GM12878 (cell line): ENCODE data around the gene DTX1. TPM values are rescaled to one million over a fixed set of nuclear protein-coding genes. Genes with fewer than 3 reads are reported as not detected.
A peak's percentile ranks its signal among the peaks of the same experiment; 100 is the strongest.

Source experiments
- BCL3 ChIP-seq: IDR thresholded peaks from 2 replicates; pipeline ENCODE4 v1.6.1; 2011; ENCODE audit warnings: borderline replicate concordance, low read depth, mild to moderate bottlenecking, moderate library complexity, low read length; ENCODE audit not compliant: insufficient read depth, poor library complexity, severe bottlenecking
- BHLHE40 ChIP-seq, 2 experiments: fragments of 450-650 bp in 1 of 2; IDR thresholded peaks; 2 replicates each; pipeline ENCODE4 v1.6.1; 2011 to 2017; ENCODE audit warnings: low read depth in 2 of 2, borderline replicate concordance in 1 of 2, improper control_type of control experiment in 1 of 2, low read length in 1 of 2, mild to moderate bottlenecking in 1 of 2
- BMI1 ChIP-seq: fragments of 450-650 bp; IDR thresholded peaks from 2 replicates; pipeline ENCODE4 v1.6.1; 2016; ENCODE audit warnings: mild to moderate bottlenecking, moderate library complexity, borderline replicate concordance
- CEBPB ChIP-seq, 2 experiments: fragments of 150-350 bp in 1 of 2; IDR thresholded peaks; 2 replicates each; pipeline ENCODE4 v1.6.1; 2012 to 2014; ENCODE audit warnings: low read depth in 2 of 2, low read length in 2 of 2, borderline replicate concordance in 1 of 2, inconsistent platforms in 1 of 2
- CHD4 ChIP-seq: fragments of 200-600 bp; sonication (generic); IDR thresholded peaks from 2 replicates; pipeline ENCODE4 v1.6.1; 2016; ENCODE audit warnings: mild to moderate bottlenecking
- CREB1 ChIP-seq: IDR thresholded peaks from 2 replicates; pipeline ENCODE4 v1.6.1; 2012; ENCODE audit warnings: low read depth, mild to moderate bottlenecking, inconsistent platforms
- IKZF2 ChIP-seq, 2 experiments: fragments of 450-650 bp; IDR thresholded peaks; 2 replicates each; pipeline ENCODE4 v1.6.1; 2017; ENCODE audit warnings: mild to moderate bottlenecking in 2 of 2, moderate library complexity in 2 of 2
- IRF4 ChIP-seq: IDR thresholded peaks from 2 replicates; pipeline ENCODE4 v1.6.1; 2011; ENCODE audit warnings: low read depth, low read length
- KAT2A ChIP-seq: conservative IDR thresholded peaks from 2 replicates; pipeline ENCODE4 v1.6.1; 2011; ENCODE audit warnings: low read depth, low read length; ENCODE audit not compliant: control insufficient read depth
- MEF2B ChIP-seq: fragments of 450-650 bp; IDR thresholded peaks from 2 replicates; pipeline ENCODE4 v1.6.1; 2018; ENCODE audit warnings: mild to moderate bottlenecking, moderate library complexity; ENCODE audit not compliant: partially characterized antibody, poor library complexity, severe bottlenecking
- MTA2 ChIP-seq: fragments of 450-650 bp; IDR thresholded peaks from 2 replicates; pipeline ENCODE4 v1.6.1; 2016; ENCODE audit warnings: low read depth, mild to moderate bottlenecking, moderate library complexity
- MYB ChIP-seq: fragments of 150-350 bp; IDR thresholded peaks from 2 replicates; pipeline ENCODE4 v1.6.1; 2014; ENCODE audit warnings: mild to moderate bottlenecking, low read depth, low read length, borderline replicate concordance
- NFIC ChIP-seq: IDR thresholded peaks from 2 replicates; pipeline ENCODE4 v1.6.1; 2012; ENCODE audit warnings: low read depth, mild to moderate bottlenecking, inconsistent platforms, low read length, moderate library complexity
- NFXL1 ChIP-seq: fragments of 450-650 bp; IDR thresholded peaks from 2 replicates; pipeline ENCODE4 v1.6.1; 2017; ENCODE audit warnings: antibody characterized with exemption, mild to moderate bottlenecking, borderline replicate concordance
- RAD21 ChIP-seq: IDR thresholded peaks from 2 replicates; pipeline ENCODE4 v1.6.1; 2011; ENCODE audit warnings: mild to moderate bottlenecking, low read depth, low read length, moderate library complexity; ENCODE audit not compliant: insufficient read depth
- SIX5 ChIP-seq: IDR thresholded peaks from 2 replicates; pipeline ENCODE4 v1.6.1; 2011; ENCODE audit warnings: mild to moderate bottlenecking, low read depth, low read length, moderate library complexity; ENCODE audit not compliant: severe bottlenecking
- SPI1 ChIP-seq: IDR thresholded peaks from 2 replicates; pipeline ENCODE4 v1.6.1; 2011; ENCODE audit warnings: low read depth, mild to moderate bottlenecking, low read length, moderate library complexity, borderline replicate concordance; ENCODE audit not compliant: insufficient read depth
- TAF1 ChIP-seq: IDR thresholded peaks from 2 replicates; pipeline ENCODE4 v1.6.1; 2011; ENCODE audit warnings: mild to moderate bottlenecking, low read depth, low read length, borderline replicate concordance
- TBL1XR1 ChIP-seq: IDR thresholded peaks from 2 replicates; pipeline ENCODE4 v1.6.1; 2012; ENCODE audit warnings: low read depth, low read length, improper control_type of control experiment
- YBX1 ChIP-seq: fragments of 450-650 bp; IDR thresholded peaks from 2 replicates; pipeline ENCODE4 v1.6.1; 2016; ENCODE audit warnings: antibody characterized with exemption
- ZBED1 ChIP-seq: IDR thresholded peaks from 2 replicates; pipeline ENCODE4 v1.6.1; 2016; ENCODE audit warnings: borderline replicate concordance
- polyA plus RNA-seq, 11 experiments: library from polyadenylated mRNA; depleted of rRNA in 4 of 11; unstranded in 6 of 11; stranded (reverse) in 5 of 11; fragments of >200 nt; fragmentation: Nextera tagmentation in 4 of 11; fragmentation: Illumina TruSeq in 1 of 11; extraction: Ambion mirVana in 4 of 11; extraction: Trizol in 1 of 11; gene quantifications; 1 replicate in 1 of 11; 2 replicates in 10 of 11; pipeline versions ENCODE4 v1.2.1 to v1.2.3, GENCODE V29; 2011 to 2016; ENCODE audit warnings: inconsistent platforms in 2 of 11, missing spikeins in 2 of 11, low read depth in 1 of 11
- total RNA-seq, 4 experiments: library from RNA; depleted of rRNA in 3 of 4; stranded (reverse); fragments of >200 nt in 3 of 4; fragmentation: Illumina TruSeq in 1 of 4; extraction: Trizol in 1 of 4; gene quantifications; 2 replicates each; pipeline versions ENCODE4 v1.2.1 to v1.2.3, GENCODE V29; 2013 to 2021
- TF ChIP-seq, protein P1 (sequence below): fragments of 450-650 bp; IDR thresholded peaks from 2 replicates; pipeline ENCODE4 v1.6.1; 2018; ENCODE audit warnings: mild to moderate bottlenecking, low read depth, moderate library complexity; ENCODE audit not compliant: partially characterized antibody
- TF ChIP-seq, protein P2 (sequence below), 3 experiments: IDR thresholded peaks in 2 of 3; conservative IDR thresholded peaks in 1 of 3; 2 replicates each; pipeline ENCODE4 v1.5.1; 2011; ENCODE audit warnings: low read depth in 3 of 3, low read length in 3 of 3, mild to moderate bottlenecking in 3 of 3, control low read depth in 2 of 3, moderate library complexity in 2 of 3, inconsistent platforms in 1 of 3, mixed read lengths in 1 of 3; ENCODE audit not compliant: control insufficient read depth in 2 of 3, insufficient read depth in 1 of 3; ENCODE audit errors: extremely low read depth in 1 of 3

DTX1 gene
- total and polyA plus RNA-seq, 10 of the 15 experiments (the other 5 are each of a cell fraction or from before 2014, with no cell fraction given) = 0.09 to 2.8 (median 0.66) TPM

GRCh38 chr12:113130457-113131135, 74.1 kb downstream of the DTX1 start (continued):
- TF ChIP-seq, protein P1, sequence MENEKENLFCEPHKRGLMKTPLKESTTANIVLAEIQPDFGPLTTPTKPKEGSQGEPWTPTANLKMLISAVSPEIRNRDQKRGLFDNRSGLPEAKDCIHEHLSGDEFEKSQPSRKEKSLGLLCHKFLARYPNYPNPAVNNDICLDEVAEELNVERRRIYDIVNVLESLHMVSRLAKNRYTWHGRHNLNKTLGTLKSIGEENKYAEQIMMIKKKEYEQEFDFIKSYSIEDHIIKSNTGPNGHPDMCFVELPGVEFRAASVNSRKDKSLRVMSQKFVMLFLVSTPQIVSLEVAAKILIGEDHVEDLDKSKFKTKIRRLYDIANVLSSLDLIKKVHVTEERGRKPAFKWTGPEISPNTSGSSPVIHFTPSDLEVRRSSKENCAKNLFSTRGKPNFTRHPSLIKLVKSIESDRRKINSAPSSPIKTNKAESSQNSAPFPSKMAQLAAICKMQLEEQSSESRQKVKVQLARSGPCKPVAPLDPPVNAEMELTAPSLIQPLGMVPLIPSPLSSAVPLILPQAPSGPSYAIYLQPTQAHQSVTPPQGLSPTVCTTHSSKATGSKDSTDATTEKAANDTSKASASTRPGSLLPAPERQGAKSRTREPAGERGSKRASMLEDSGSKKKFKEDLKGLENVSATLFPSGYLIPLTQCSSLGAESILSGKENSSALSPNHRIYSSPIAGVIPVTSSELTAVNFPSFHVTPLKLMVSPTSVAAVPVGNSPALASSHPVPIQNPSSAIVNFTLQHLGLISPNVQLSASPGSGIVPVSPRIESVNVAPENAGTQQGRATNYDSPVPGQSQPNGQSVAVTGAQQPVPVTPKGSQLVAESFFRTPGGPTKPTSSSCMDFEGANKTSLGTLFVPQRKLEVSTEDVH = no peak
- 0 out of 2 replicates have a peak, but pooled peaks have one; percentile 13 for TF ChIP-seq MTA2
- no peak for TF ChIP-seq ZBED1
- no peak for TF ChIP-seq CREB1
- TF ChIP-seq RAD21 = 0 out of 2 replicates have a peak, but pooled peaks have one; percentile 7
- TF ChIP-seq TAF1 = no peak
- TF ChIP-seq BMI1 = no peak
- no peak for TF ChIP-seq NFXL1
- no peak for TF ChIP-seq YBX1
- TF ChIP-seq IRF4 = no peak
- TF ChIP-seq NFIC = no peak
- no peak for TF ChIP-seq BCL3
- no peak for TF ChIP-seq SPI1
- TF ChIP-seq, protein P2, sequence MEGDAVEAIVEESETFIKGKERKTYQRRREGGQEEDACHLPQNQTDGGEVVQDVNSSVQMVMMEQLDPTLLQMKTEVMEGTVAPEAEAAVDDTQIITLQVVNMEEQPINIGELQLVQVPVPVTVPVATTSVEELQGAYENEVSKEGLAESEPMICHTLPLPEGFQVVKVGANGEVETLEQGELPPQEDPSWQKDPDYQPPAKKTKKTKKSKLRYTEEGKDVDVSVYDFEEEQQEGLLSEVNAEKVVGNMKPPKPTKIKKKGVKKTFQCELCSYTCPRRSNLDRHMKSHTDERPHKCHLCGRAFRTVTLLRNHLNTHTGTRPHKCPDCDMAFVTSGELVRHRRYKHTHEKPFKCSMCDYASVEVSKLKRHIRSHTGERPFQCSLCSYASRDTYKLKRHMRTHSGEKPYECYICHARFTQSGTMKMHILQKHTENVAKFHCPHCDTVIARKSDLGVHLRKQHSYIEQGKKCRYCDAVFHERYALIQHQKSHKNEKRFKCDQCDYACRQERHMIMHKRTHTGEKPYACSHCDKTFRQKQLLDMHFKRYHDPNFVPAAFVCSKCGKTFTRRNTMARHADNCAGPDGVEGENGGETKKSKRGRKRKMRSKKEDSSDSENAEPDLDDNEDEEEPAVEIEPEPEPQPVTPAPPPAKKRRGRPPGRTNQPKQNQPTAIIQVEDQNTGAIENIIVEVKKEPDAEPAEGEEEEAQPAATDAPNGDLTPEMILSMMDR (IDR thresholded peaks at IDR 0.05 in 2 of 3, conservative IDR thresholded peaks at IDR 0.05 in 1 of 3; ENCODE audit: control insufficient read depth in 2 of 3, extremely low read depth in 1 of 3, insufficient read depth in 1 of 3, low read depth in 3 of 3, low read length in 3 of 3) = peak; percentile 29 to 41 (median 32); a peak in 4 of 6 replicates
- no peak for TF ChIP-seq MYB
- TF ChIP-seq KAT2A = no peak
- no peak for TF ChIP-seq CEBPB (IDR thresholded peaks at IDR 0.05; ENCODE audit: borderline replicate concordance in 1 of 2, low read depth in 2 of 2, low read length in 2 of 2)
- peak; percentile 0 for TF ChIP-seq MEF2B
- TF ChIP-seq IKZF2 (IDR thresholded peaks at IDR 0.05) = no peak
- TF ChIP-seq TBL1XR1 = no peak
- TF ChIP-seq BHLHE40 (IDR thresholded peaks at IDR 0.05; ENCODE audit: borderline replicate concordance in 1 of 2, low read depth in 2 of 2, low read length in 1 of 2) = no peak; a peak in 1 of 4 replicates
- TF ChIP-seq SIX5 = no peak
- no peak for TF ChIP-seq CHD4
